ENCODE data around the gene FOCAD.

- TF ChIP-seq TAF1 (IDR thresholded peaks at IDR 0.05; ENCODE audit: low read depth) (no peak), NFIC (IDR thresholded peaks at IDR 0.05) (no peak), MAX (IDR thresholded peaks at IDR 0.05) (no peak), RAD21 (IDR thresholded peaks at IDR 0.05; ENCODE audit: low read depth) (no peak), YY1 (IDR thresholded peaks at IDR 0.05; ENCODE audit: low read depth) (no peak), FOXM1 (IDR thresholded peaks at IDR 0.05; ENCODE audit: borderline replicate concordance, low read depth) (no peak), CREB1 (IDR thresholded peaks at IDR 0.05; ENCODE audit: low read depth) (no peak), CEBPB (IDR thresholded peaks at IDR 0.05) (no peak), EGR1 (IDR thresholded peaks at IDR 0.05) (no peak), TEAD4 (IDR thresholded peaks at IDR 0.05) (no peak), EP300 (IDR thresholded peaks at IDR 0.05; ENCODE audit: borderline replicate concordance) (no peak), USF1 (IDR thresholded peaks at IDR 0.05) (no peak), REST (IDR thresholded peaks at IDR 0.05; ENCODE audit: low read depth) (no peak)
Observed at GRCh38 chr9:20898885-20899554, 215.0 kb downstream of the FOCAD start.

Measured in Ishikawa (cell line).